GM20431 (cell line): ENCODE measurements around the gene CCDC87.
"Not testable (repeated sequence)": the region's sequence is repeated elsewhere in the genome, so short reads cannot be mapped to it uniquely, and the experiment has no call there.

Experiments used
- in situ Hi-C: fragments of 300-500 bp; cut with MseI, MboI; formaldehyde crosslinking; loops from one replicate; pipeline ENCODE4 v1.15.0; 2020; ENCODE audit warnings: low sequenced_read_pairs; ENCODE audit not compliant: unreplicated experiment

CCDC87 gene

GRCh38 chr11:66541892-66542291, 51.0 kb downstream of the CCDC87 start:
- in situ Hi-C loops = no loop called here

DNA sequence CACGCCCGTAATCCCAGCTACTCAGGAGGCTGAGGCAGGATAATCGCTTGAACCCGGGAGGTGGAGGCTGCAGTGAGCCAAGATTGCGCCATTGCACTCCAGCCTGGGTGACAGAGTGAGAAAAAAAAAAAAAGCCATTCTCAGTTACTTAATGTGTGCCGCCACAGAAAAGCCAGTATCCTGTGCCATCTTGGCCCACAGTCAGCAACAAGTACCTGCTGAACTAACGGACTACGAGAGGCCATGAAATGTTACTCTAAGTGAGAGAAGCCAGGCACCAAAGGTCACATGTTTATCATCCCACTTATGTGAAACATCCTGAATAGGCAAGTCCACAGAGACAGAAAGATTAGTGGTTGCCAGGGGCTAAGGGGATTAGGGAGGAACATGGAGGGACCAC, 52.3 kb downstream of the CCDC87 start:
- in situ Hi-C loops = not testable (repeated sequence)
